SHP77 treated with DMSO at 0.1 percent for 48 hours (cell line): Measurements from ENCODE around the gene FGF6.
"Not testable (repeated sequence)": the region's sequence is repeated elsewhere in the genome, so short reads cannot be mapped to it uniquely, and the experiment has no call there.

Source experiments
- DNase-seq: peaks from one replicate; lab custom pipeline; 2025; lab: John Stamatoyannopoulos, UW

FGF6 gene, protein sequence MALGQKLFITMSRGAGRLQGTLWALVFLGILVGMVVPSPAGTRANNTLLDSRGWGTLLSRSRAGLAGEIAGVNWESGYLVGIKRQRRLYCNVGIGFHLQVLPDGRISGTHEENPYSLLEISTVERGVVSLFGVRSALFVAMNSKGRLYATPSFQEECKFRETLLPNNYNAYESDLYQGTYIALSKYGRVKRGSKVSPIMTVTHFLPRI

DNA sequence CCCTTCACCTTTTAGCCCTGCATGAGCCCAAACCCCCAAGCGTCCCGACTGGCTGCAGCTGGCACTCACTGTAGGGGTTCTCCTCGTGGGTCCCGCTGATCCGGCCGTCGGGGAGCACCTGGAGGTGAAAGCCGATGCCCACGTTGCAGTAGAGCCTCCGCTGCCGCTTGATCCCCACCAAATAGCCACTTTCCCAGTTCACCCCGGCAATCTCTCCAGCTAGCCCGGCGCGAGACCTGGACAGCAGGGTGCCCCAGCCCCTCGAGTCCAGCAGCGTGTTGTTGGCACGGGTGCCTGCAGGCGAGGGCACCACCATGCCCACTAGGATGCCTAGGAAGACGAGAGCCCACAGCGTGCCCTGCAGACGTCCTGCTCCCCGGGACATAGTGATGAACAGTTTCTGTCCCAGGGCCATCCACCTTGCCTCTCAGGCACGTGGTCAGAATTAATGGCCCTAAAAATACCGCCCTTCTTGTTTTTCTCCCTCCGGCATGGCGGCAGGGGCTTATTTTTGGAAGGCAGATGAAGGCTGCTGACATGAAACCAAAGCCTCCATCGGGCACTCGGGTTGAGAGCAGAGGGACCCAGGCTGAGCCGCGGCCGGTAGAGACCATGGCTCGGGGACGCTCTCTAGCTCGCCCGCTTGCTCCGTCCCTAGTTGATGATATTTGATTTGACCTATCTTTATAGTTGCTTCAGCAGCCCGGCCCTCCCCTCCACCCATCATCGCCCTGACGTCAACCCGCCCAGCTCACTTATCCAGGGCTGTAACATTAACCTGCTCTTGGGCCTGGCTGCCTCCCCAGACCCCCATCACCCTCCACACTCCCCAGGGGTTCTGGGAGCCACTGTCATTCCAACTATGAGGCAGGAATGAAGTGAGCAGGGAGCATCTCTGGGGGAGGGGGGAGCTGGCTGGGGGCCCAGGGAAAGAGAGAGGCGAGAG lies at the start of gene FGF6:
TSS of gene FGF6 (minus strand) at position 660 of the 946 bp plus-strand sequence. CDS start at position 415, 245 bp downstream.
- DNase-seq: no peak

DNA sequence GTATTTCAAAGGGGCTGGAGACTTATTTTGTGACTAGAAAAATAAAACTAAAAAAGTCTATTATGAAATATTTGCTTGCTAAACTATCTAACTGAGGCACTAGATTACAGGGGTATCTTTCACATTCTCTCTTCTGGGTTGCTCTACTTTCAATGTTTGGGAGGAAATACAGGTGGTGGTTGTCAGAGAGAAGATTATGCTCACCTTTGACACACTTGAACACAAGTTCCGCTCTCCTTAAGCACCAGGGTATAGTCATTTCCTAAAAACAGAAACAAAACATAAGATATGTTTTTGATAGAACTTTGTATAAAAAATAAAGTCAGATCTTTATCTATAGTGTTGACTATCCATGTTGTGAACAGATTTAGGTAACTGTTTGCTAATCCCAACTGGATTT lies 45.4 kb upstream of the FGF6 start:
- no peak for DNase-seq

DNA sequence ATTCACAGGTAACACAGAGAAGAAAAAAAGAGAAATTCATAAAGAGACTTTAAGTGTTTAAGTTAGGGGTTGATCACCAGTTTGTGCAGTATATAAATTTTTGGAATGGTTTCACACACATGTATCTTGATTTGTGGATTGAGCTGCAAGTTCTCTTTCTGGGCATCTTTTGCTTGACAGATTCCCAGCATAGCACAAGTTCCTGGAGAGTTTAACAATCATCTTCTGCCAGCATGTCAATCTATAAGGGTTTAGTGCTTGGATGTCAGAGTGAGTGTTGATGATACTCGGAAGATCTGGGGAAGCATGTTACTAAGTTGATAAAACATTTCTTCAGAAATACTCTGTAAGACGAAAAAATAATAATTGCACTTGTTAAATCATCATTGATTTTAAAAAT lies 43.9 kb upstream of the FGF6 start:
- DNase-seq: no peak

DNA sequence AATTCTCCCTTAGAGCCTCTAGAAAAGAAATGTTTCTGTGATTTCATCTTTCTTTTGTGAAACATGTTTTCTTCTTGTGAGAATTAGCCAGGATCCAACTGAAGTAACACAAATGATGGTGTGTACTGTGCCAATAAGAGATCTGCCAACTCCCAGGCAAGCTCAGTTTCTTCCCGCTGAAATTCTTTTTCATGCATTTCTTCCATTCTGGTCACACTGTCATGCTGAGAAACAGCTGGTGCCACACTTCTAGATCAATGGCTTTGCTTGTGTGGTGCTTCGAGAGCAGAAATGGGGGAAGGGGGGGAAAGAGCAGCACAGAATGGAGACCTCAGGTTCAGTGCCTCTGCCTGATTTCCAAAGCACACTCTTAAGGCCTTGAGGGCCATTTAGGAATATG lies 41.4 kb upstream of the FGF6 start:
- no peak for DNase-seq

DNA sequence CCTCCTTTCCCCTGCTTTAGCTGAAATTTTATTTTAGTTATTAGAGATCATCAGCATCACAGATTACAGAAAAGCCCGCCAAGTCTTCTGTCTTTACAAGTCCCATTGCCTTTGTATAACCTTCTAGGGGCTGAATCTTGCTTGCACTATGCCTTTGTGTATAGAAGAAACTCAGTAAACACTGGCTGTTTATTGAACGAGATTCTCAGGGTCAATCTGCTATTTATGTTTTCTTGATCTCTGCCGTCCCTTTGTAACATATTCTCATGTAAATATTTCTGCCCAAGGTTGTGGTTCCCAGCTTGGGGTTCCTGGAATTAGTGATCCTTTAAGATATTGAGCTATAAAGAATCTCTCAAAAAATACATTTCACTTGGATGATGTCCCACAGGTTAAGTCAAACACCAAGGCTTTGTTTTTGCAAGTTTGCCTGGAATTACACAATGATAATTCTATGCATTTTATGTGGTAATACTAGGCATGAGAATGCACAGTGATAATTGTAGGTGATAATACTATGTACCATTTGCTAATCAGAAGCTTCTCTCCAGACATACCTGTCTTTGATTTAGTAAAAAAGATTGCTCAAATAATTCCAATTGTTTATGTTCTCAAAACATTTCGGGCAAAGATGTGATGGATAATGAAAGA lies 40.6 kb upstream of the FGF6 start:
- no peak for DNase-seq

DNA sequence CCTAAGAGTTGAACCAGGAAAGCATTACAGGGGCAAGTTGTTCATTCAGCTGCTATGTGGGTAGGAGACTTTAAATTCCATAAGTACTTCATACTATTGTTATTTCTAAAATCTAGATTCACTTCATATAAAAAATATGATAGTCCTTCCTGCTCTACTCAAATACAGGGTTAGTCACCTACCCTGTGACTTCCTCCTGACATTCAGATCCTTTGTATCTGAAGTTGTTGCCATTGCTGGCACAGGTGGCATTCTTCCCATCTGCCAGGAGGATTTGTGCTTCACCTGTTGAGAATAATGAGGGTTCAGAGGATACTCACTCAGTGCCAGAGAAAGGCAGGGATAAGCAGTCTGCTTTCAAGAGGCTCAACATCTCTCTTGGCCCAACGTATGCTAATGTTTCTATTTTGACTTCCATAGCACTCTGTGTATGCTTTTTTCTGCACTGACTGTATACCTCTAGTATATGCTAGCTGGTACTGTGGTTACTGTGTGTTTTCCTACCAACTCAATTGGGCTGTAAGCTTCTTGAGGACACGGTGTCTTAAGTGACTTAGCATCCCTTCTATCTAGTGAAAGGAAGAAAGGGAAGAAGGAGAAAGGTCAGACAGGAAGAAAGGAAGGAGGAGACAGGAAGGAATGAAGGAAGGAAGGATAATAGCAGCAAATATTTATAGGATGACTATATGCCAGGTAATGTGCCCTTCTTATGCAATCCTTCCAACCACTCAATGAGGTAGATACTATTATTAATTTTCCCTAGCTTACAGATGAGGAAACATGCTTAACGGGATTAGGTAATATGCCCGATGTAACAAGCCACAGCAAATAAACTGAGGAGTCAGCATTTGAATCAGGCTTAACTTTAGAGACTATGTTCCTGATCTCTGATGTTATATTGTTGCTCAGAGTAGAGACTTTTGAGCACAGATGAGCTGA lies 38.5 kb upstream of the FGF6 start:
- DNase-seq: no peak

DNA sequence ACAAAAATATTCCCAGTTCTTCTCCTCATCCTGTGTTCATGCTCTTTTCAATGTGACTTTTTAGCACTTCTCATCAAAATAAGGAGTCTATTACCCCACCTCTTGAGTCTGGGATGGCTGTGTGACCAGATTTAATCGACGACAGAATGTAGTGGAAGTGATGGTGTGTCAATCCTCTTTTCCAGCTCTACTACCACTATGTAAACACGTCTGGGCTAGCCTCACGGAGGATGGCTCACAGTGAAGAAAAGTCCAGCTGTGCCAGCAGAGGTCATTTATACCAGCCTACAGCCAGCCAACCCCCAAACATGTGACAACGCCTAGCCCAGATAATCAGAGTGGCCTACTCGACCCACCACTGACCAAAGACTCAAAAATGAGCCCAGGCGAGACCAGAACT lies 37.3 kb upstream of the FGF6 start:
- no peak for DNase-seq

DNA sequence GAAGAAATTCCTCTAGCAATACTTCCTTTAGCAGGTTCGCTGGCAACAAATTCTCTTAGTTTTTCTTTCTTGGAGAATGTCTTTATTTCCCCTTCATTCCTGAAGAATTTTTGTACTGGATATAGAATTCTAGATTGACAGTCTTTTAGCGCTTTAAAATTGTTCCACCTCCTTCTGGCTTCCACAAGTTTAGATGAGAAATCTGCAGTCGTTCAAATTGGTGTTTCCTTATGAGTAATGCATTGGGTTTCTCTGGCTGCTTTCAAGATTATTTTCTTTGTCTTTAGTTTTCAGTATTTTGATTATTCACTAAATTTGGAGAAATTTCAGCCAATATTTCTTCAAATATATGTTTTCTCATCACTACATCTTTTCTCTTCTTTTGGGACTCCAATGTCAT lies 33.3 kb upstream of the FGF6 start:
- DNase-seq: no peak

DNA sequence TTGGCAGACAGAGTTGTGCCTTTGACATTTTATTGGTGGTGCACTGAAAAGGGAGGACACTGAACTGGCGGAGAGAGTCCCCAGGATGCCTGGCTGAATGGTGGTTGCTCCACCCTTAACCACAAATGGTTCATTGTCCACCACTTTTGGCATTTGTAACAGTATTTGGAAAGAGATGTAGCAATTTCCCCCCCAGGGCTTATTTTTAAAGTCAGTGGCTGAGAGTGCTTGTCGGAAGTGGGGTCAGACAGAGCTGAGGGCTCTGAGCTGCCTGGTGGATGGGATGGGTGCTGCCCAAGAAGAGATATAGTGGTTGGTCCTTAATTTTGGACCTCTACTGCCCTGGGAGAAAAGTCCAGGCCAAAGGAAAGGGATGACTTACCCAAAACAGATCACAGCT lies 31.5 kb upstream of the FGF6 start:
- DNase-seq: no peak

DNA sequence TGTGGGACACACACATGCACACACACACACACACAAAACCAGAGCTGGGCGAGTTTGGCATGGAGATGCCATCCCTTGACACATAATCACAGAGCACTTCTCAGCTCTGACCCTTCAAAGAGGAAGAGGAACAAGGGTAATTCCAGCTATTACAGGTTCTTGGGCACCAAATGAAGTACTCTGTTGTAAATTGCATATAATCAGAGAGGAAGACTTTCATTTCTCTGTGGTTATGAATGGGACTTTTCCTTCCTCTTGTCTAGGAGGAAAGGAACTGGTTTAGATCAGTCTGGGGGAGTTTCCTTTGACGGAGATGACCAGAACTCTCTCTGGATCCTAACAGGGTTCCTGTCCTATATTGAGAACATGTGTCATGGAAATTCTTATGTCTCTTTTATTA lies 26.4 kb upstream of the FGF6 start:
- DNase-seq: no peak

DNA sequence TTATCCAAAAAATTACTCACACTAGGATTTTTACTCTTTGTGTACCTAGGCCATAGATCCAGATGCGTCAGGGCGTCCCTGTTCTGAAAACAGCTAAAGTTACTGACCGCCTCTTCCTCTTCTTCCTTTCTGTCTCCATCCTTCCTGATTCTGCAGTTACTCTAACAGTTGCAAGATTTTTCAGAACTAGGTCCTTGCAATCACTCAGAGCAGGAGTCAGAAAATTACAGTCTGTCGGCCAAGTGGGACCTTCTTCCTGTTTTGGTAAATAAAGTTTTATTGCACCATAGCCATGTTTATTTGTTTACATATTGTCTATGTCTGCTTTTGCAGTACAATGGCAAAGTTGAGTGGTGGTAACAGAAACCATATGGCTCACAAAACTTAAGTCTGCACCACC lies 25.6 kb upstream of the FGF6 start:
- DNase-seq: no peak

DNA sequence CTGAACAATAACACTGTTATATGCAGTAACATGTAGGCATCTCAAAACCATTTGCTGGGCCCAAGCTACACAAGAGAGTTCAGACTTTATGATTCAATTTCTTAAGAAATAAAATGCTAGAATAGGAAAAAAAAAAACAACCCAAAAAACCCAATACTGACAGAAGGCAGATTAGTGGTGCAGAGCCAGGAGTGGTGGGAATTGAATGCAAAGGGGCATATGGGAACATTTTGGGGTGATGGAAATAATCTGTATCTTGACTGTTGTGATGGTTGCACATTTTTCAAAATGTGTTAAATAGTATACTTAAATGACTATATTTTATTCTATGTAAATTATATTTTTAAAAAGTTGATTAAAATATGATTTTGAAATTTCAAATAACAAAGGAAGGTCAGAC lies 23.4 kb upstream of the FGF6 start:
- no peak for DNase-seq

DNA sequence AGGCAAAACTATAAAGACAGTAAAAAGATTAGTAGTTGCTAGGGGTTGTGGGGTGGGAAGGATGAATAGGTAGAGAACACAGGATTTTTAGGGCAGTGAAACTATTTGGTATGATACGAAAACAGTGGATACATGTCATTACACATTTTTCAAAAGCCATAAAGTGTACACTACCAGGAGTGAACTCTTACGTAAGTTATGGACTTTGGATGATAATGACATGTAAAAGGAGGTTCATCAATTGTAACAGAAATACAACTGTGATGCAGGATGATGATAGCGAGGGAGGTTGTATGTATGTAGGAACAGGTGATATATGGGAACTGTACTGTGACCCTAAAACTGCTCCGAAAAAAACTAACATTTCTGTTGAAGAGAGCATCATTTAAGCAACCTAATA lies 15.1 kb upstream of the FGF6 start:
- no peak for DNase-seq

DNA sequence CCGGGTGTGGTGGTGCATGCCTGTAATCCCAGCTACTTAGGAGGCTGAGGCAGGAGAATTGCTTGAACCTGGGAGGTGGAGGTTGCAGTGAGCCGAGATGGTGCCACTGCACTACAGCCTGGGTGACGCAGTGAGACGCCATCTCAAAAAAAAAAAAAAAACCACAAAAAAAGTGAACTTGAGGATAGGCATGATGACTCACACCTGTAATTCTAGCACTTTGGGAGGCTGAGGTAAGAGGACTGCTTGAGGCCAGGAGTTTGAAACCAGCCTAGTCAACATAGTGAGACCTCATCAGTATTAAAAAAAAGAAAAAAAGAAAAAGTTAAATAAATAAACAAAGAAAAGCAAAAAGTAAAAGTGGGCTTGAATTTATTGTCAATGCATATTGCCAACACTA lies 10.2 kb upstream of the FGF6 start:
- not testable (repeated sequence) for DNase-seq

DNA sequence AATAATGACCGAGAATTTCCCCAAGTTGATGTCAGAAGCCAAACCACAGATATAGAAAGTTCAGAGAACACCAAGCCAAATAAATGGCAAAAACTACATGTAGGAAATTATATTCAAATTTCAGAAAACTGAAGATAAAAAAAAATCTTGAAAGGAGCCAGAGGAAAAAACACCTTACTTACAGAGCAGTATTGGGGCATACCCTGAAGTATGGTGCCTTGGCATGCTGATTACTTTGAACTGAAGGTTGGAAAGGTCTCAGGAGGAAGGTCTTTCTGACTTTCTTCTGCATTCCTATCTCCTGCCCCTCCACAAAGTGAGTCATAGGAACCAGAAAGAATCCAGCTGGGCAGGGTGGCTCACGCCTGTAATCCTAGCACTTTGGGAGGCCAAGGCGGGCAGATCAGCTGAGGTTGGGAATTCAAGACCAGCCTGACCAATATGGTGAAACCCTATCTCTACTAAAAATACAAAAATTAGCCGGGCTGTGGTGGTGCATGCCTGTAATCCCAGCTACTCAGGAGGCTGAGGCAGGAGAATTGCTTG lies 8.8 kb upstream of the FGF6 start:
- DNase-seq: no peak

DNA sequence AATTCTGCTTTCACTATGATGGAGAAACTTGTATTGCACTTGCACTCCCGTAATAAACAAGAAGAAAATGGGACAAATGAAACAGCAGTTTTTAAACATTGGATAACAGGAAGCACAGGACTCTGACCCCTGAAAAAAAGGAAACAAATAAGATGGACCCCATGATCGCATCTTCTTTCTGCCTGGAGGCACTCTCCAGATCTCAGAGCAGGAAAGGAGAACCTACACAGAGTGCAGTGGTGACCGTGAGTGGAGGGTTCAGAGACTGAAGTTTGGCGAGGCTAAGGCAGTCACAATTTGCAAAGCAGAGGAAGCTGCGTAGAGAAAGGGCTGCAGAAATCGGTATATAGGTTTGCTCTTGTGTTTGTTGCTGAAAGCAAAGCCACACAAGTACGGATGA lies 6.1 kb upstream of the FGF6 start:
- no peak for DNase-seq

DNA sequence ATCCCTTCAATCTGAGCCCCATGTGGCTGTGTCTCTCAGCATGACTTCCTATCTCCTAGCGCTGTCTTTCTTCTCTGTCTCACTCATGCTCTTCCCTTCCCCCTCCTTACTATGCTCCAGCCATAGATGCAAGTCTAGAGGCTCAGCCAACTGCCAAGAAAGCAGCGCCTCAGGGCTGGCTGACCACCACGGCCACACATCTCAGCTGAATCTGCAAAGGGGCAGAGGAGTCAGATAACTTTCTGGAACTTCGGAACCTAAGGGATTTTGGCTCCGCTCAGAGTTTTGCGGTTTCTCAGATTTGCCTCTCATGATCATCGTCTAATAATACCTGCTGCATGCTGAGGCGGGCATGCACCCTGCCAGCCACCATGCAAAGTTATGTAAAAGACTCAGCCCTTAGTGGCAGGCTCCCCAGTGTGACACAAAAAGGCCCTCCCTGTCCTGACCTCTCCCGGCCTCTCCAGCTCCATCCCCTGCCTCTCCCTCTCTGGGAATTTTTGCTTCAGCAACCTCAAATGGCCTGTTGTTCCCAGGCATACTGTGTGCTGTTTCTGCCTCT lies 5.0 kb upstream of the FGF6 start:
- DNase-seq: no peak

DNA sequence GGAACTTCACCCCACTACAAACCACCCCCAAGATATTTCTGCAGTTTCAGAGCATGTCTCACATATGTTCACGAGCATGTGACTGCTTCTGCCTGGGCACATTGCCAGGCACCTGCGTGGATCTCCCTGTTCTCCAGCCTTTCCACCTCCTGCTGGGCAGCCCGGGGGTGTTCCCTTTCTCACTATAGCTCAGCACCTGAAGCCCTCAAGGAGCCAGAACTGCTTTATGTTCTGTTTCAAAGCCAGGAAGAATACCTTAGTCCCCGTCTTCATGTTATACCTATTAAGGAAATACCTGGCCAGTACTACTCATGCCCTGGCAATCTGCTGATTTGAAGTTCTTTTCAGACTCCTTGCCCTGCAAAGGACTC lies 4.2 kb upstream of the FGF6 start:
- DNase-seq: no peak

DNA sequence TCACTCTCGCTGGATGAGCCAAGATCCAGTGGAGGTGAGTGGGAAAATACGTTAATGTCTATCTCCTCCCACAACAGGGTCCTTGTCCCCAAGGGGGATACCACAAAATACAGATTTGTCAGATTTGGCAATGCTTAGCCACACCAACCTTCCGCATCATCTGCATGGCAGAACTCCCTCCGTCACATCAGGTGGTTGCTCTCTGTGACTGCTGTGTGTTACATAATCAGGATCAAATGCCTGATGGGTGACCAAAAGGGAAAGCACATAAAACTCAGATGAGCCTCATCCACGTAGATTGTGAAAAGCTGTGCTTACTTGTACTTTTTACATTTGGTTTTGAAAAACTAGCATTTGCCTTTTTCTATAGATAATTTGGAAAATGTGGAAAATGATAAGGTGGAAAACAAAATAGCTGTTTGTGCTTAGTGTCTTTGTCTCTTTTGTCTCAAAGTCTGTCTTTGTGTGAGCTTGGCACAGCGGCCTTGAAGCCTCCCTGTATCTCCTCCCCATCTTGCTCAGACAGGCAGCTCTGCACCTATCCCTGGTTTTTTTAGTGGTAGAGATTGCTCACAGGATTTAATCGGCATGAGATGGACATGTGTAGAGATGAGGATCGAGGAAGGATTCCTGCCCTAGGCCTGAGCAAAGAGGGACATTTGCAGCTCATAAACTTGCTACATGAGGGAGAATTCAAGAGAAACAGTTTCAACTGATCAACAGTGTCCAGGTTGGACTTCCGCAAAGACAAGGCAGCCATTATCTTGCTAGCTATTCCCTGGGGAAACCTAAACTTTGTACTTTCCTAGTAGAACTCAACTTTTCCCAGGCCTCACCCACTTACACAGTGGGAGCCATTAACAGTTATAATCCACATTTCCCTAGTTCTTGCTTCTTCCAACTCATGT lies 3.6 kb upstream of the FGF6 start:
- no peak for DNase-seq

DNA sequence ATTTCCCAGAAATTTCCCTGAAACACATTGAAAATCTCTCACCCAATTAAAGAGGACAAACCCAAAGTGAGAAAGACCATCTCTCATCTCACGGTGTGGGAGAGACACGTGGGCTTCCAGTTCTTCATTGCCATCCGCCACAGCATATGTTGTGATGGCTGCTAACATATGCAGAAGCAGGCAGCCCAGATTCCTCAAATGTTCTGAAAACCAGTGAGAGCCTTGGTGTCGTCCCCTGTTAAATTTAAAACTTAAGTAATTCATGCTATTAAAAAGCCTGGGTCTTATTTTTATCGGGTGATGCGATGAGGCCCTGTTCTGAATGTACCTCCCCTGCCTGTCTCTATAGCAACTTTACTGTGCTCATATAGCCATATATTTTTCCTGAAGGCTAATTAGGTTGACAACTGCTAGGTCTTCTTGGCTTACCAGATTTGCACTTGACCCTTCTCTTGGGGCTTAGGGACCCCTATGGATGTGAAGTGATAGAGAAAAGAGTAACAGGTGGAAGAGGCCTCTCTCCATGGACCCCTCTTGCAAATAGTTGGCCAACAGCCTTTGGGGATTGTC lies 2.8 kb upstream of the FGF6 start:
- DNase-seq: no peak
